D721Med (cell line): ENCODE measurements around the gene INTS6.

ENCODE experiments used
- DNase-seq: peaks from one replicate; pipeline ENCODE4 v3.0.0; 2011; ENCODE audit warnings: low spot score; ENCODE audit not compliant: insufficient read length
- FAIRE-seq: peaks from 2 replicates; lab custom pipeline; 2011; peaks lifted over from hg19 to GRCh38; lab: Jason Lieb, UNC
- TF ChIP-seq, protein P1 (sequence below): IDR thresholded peaks from 2 replicates; pipeline ENCODE4 v1.5.1; 2012; ENCODE audit warnings: mild to moderate bottlenecking, control low read depth; ENCODE audit not compliant: insufficient read depth; ENCODE audit errors: missing control alignments

The INTS6 gene

DNA sequence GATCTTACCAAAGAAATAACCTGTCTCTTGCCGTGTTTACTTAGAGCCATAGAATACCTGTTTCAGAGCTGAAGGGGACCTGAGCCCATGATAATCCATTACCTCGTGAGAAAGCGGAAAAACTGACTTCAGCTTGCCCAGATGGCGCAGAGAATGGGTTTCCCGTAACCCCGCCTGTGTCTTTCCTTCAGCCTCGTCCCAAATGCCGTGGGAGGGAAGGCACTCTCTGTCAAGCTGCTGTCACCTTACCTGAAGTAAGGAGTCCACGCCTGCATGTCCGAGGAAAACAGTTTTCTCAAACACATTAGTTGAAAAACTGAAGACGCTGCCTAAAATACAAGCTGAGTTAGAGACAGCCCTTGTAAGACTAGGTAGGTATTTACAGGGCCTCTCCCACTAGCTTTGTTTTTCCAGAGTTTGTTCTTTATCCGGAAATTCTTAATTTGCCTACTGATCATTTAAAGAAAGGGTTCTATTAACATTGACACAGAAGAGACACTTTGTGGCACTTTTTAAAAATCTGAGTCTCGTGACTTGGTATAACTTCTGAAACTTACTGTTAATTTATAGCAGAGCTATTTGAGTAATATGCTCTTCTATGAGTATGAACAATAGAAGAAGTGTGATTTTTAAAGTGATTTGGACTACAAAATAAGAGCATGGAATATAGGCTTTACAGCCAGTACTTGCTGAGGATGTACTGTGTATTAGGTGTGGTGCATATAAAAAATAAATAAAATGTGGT is 1.3 kb upstream of the INTS6 start:
- no peak for DNase-seq
- TF ChIP-seq, protein P1, sequence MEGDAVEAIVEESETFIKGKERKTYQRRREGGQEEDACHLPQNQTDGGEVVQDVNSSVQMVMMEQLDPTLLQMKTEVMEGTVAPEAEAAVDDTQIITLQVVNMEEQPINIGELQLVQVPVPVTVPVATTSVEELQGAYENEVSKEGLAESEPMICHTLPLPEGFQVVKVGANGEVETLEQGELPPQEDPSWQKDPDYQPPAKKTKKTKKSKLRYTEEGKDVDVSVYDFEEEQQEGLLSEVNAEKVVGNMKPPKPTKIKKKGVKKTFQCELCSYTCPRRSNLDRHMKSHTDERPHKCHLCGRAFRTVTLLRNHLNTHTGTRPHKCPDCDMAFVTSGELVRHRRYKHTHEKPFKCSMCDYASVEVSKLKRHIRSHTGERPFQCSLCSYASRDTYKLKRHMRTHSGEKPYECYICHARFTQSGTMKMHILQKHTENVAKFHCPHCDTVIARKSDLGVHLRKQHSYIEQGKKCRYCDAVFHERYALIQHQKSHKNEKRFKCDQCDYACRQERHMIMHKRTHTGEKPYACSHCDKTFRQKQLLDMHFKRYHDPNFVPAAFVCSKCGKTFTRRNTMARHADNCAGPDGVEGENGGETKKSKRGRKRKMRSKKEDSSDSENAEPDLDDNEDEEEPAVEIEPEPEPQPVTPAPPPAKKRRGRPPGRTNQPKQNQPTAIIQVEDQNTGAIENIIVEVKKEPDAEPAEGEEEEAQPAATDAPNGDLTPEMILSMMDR, result no peak
- no peak for FAIRE-seq

DNA sequence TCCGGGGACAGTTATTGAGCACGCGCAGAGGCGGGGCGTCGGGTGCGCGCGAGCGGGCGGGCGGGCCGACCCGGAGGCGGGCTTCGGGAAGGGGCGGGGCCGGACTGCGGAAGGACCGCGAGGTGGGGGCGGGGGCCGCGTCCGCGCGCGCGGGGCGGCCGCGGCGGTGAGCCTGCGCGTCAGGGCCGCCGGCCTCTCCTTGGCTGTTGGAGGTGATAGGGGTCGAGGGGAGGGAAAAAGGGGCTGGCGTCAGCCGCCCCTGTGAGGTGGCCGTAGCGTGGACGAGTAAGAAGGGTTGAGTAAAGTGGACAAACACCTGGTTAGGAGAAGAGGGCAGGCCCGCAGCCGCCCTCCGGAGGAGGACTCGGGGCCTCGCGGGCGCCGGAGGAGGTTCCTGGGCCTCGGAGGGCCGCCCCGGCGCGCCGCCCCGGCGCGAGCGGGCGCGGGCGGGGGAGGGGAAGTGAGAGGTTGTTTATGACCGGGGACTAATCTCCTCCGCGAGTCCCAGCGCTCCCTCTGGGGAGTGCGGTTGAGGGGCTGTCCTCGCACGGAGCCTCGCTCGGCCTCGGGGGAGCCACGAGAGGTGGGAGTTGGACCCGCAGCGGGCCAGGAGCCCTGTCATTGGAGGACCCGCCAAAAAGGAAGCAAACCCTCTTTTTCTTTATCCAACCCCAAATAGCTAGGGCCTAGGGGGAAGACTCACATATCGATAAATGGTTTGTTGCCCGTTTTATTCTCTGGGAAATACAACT is 547 bp upstream of the INTS6 start:
- TF ChIP-seq, protein P1, result no peak
- FAIRE-seq (no peak), DNase-seq (peak; percentile 46)

DNA sequence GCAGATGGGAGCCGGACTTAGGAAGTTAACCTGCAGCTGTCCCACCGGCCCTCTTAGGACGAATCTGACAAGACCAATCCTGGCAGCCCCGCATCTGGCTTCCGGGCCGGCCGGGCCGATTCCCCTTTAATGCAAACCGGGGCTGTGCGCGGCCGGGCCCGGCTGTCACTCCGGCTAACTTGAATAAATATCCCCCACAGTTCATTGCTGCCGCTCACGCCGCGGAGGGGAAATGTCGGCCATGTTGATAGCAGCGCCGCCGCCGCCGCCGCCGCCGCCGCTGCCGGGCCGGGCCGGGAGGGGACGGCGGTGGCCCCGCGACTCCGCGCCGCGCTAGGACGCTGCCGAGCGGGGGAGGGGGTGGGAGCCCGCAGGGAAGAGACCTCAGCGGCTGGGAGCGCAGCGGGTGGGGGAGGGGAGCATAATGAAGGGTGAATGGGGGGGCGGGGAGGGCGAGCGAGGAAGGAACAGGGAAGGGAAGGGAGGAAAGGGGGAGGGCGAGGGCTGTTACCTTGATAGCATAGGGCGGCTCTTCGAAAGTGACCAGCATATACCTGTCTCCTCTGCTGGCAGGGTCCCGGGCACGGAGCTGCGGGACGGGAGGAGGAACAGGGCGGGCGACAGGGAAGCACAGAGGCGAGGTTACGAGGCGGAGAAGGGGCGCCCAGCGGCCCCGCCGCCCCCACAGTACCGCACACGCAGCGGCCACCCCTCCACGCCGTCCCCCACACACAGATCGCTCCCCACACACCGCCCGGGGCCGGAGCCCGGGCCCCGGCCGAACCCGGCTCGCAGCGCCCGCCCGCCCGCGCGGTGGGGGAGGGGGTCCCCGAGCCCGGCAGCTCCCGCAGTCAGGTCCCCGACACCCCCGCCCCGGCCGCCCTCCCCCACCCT is 1.1 kb downstream of the INTS6 start:
- TF ChIP-seq, protein P1, result no peak
- no peak for DNase-seq
- FAIRE-seq, result no peak

DNA sequence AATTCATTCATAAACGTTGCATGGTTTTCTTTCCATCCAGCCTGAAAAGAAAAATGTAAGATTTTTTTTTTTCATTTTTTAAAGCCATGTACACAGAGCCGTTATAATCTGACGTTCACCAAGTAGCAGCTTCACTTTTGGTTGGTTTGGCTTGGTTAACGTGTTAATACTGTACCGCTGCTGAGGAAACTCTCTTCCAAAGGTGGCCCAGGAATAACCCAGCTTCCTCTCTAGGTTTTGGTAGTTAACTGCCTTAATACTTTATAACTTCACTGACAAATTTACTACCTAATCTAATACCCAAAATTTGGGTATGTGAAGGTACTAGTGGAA is 1.7 kb downstream of the INTS6 start:
- no peak for DNase-seq

DNA sequence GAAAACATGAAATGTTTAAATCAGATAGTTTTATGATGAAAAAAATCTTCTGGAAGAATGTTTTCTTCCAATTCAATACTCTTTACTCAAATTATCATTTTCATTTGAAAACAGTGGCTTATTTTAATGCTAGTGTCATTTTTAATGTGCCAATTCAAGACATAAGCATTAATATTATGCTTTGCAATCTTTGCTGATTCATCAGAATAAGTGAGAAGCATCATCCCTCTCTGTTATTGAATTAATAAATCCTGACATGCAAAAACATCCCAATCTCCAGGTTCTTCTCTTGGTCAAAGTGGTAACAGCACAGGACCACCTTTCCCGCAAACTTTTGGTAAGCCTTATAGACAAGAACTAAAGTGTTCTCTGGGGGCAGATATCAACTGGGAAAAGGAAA is 3.8 kb downstream of the INTS6 start:
- DNase-seq (no peak), FAIRE-seq (peak; percentile 35)
- TF ChIP-seq, protein P1, result no peak

More for the DNA sequence above, 1.7 kb downstream of the INTS6 start:
- peak; percentile 44 for FAIRE-seq
- TF ChIP-seq, protein P1, result no peak

DNA sequence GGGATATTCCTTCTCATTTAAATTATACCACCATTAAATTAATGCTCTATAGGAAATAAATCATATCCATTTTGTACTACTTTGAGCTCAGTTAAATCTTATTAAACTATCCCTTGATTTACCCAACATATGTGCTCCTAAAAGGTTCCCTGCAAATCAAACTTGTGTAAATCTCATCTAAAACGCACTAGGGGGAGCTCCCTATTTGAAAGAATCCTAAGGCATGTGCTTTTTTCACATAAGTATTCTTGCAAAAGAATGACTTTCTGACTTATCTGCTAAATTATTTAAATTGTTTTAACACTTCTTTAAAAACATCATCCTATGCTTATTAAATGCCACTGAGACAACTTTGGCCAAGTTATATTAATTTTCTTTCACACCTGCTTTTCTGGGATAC is 7.9 kb downstream of the INTS6 start:
- TF ChIP-seq, protein P1, result peak; percentile 22
- FAIRE-seq, result no peak
- DNase-seq, result no peak
